GM12875 (cell line): ENCODE data around the gene ALG1L2.
A peak's percentile ranks its signal among the peaks of the same experiment; 100 is the strongest.
"Not testable (repeated sequence)": the region's sequence is repeated elsewhere in the genome, so short reads cannot be mapped to it uniquely, and the experiment has no call there.

Source experiments
- H3K4me3 ChIP-seq: one replicate; pipeline ENCODE4 v1.5.1; 2011; ENCODE audit warnings: low read depth, low read length, control low read depth
- CTCF ChIP-seq: IDR thresholded peaks from 2 replicates; pipeline ENCODE4 v1.5.1; 2011; ENCODE audit warnings: low read depth, mild to moderate bottlenecking, control low read depth, inconsistent platforms, low read length, moderate library complexity, borderline replicate concordance; ENCODE audit not compliant: insufficient read depth

ALG1L2 gene

DNA sequence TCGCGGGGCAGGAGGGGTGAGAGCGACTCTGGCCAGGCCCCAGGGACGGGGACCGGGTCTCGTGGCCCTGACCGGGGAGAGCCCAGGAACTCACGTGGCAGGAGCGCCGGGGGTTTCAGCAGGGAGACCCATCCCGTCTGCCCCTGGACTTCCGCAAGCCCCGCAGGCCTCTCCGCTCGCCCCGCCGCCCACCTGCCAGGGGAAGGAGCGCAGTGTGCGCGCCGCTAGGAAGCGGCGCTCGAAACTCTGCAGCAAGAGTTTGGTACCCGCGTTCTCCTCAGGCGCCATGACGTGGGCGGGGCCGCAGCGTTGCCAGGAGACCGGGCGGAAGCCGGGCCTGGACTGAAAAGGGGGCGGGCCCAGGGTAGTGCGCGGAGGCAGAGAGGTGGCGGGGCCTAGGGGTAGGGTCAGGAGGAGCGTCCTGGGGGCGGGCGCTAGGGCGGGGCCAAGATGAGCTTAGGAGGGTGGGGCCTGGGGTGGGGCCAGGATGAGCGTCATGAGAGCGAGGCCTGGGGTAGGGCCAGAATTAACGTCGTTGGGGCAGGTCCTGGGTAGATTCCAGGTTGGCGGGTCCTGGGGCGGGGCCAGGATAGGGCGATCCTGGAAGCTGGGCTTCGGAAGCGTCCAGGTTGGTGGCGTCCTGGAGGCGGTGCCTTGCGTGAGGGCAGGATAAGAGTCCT, 29.7 kb downstream of the ALG1L2 start:
- no peak for TF ChIP-seq CTCF

DNA sequence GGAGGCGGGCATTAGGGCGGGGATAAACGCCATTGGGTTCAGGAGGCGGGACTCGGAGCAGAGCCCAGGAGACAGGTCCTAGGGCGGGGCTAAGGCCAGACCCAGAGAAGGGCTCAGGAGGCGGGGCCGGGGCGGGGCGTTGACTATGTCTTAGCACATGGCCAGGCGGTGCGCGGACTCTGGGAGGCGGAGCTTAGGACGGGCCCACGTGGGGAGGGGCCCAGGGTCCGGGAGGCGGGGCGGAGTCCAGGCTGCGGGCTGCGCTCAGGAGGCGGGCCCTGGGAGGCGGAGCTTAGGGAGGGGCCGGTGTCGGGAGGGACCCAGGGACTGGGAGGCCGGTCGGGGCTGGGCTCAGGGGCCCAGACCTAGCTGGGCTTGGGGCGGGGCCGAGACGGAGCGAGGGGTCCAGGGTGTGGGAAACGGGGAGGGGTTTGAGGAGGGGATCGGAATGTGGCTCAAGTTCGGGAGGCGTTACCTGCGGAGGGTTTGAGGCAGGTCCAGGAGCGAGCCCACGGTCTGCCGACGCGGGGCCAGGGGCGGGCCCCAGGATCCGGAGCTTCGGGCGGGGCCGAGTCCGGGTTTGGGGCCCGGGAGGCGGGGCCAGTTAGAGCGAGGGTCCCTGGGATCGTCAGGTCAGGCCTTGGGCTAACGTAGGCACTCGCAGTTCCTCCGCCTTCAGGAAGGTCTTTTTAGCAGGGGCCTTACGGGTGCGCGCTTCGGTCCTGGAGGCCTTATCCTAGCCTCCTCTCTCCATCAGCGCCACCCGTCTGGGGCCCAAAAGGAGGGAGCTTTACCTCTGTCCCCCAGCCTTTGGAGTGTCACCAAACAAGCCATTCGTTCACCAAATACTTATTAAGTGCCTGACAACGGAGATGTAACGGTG, 30.5 kb downstream of the ALG1L2 start:
- peak overlapping the region; percentile 84 for H3K4me3 ChIP-seq

More for the DNA sequence above, 29.7 kb downstream of the ALG1L2 start:
- H3K4me3 ChIP-seq: peak overlapping the region; percentile 84

- peak overlapping the region; percentile 60 for H3K4me3 ChIP-seq
These were observed 31.1 kb downstream of the ALG1L2 start for GRCh38 chr3:130112748-130113073.

DNA sequence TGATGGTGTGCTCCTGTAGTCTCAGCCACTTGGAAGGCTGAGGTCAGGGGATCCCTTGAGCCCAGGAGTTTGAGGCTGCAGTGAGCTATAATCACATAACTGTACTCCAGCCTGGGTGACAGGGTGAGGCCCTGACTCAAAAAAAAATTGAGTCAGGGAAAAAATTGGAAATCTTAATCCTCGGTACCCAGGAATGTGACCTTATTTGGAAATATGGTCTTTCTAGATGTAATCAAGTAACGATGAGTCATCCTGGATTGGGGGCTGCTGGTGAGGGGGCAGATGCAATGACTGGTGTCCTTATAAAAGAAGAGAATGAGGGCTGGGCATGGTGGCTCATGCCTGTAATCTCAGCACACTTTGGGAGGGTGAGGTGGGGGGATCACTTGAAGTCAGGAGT, 33.8 kb downstream of the ALG1L2 start:
- H3K4me3 ChIP-seq: not testable (repeated sequence)

GRCh38 chr3:130117933-130118332, 36.3 kb downstream of the ALG1L2 start:
- TF ChIP-seq CTCF: no peak

GRCh38 chr3:130119824-130120223, 38.2 kb downstream of the ALG1L2 start:
- H3K4me3 ChIP-seq: not testable (repeated sequence)

More at GRCh38 chr3:130117933-130118332, 36.3 kb downstream of the ALG1L2 start:
- H3K4me3 ChIP-seq: no peak overlapping the region

GRCh38 chr3:130120291-130120690, 38.7 kb downstream of the ALG1L2 start:
- not testable (repeated sequence) for H3K4me3 ChIP-seq

DNA sequence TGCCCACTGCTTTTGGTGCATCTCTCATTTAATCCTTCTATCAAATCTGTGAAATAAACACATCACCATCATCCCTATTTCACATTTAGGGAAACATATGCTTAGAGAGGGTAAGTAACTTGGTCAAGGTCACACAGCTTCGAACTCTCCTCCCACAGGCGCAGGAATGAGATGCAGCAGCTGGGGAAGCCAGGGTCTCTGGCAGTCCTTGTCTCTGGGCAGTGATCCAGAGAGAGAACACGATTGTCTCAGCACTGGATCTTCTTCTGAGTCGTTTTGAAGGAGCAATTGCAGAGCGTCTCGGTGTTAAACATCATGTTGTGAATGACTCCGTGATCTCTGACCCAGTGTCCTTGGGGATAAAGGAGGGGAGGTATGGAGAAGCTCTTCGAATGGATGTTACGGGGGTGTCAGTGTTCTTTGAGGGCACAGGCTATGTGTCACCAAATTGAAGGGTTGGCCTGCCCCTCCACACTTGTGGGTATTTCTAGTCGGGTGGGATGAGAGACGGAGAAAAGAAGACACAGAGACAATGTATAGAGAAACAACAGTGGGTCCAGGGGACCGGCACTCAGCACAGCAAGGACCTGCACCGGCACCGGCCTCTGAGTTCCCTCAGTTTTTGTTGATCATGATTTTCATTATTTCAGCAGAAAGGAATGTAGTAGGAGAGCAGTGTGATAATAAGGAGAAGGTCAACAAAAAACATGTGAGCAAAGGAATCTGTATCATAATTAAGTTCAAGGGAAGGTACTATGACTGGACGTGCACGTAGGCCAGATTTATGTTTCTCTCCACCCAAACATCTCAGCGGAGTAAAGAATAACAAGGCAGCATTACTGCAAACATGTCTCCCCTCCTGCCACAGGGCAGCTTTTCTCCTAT, 41.5 kb downstream of the ALG1L2 start:
- not testable (repeated sequence) for H3K4me3 ChIP-seq

GRCh38 chr3:130125406-130125805, 43.8 kb downstream of the ALG1L2 start:
- not testable (repeated sequence) for H3K4me3 ChIP-seq

GRCh38 chr3:130136337-130136736, 54.7 kb downstream of the ALG1L2 start:
- H3K4me3 ChIP-seq: not testable (repeated sequence)

- not testable (repeated sequence) for H3K4me3 ChIP-seq
These were observed 56.1 kb downstream of the ALG1L2 start for GRCh38 chr3:130137685-130138084.

GRCh38 chr3:130138992-130139391, 57.4 kb downstream of the ALG1L2 start:
- H3K4me3 ChIP-seq: not testable (repeated sequence)

DNA sequence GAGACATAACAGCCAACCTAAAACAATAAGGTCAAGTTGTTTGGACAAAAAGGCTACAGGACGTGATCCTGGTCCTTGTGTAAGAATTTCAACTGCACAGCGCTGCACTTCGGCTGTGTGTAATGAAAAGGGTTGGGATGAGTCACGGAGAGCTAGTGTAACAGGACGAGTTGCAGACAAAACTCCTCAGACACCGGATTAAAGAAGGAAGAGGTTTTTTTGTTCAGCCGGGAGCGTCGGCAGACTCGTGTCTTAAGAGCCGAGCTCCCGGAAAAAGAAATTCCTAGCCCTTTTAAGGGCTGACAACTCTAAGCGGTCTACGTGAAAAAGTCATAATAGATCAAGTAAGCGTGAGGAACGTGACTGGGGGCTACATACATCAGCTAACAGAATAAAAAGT, 59.1 kb downstream of the ALG1L2 start:
- not testable (repeated sequence) for H3K4me3 ChIP-seq
